Activated CD4-positive, CD25-positive, alpha-beta regulatory T cell treated with anti-CD3 and anti-CD28 coated beads, Interleukin-2, amount 50 U/mL, for 72 hours (primary cell): ENCODE measurements around the gene CACNA1S.

Source experiments
- DNase-seq: peaks from one replicate; pipeline ENCODE4 v3.0.0; 2021

CACNA1S gene

GRCh38 chr1:201115390-201115937 is 3.2 kb upstream of the CACNA1S start:
- no peak for DNase-seq

DNA sequence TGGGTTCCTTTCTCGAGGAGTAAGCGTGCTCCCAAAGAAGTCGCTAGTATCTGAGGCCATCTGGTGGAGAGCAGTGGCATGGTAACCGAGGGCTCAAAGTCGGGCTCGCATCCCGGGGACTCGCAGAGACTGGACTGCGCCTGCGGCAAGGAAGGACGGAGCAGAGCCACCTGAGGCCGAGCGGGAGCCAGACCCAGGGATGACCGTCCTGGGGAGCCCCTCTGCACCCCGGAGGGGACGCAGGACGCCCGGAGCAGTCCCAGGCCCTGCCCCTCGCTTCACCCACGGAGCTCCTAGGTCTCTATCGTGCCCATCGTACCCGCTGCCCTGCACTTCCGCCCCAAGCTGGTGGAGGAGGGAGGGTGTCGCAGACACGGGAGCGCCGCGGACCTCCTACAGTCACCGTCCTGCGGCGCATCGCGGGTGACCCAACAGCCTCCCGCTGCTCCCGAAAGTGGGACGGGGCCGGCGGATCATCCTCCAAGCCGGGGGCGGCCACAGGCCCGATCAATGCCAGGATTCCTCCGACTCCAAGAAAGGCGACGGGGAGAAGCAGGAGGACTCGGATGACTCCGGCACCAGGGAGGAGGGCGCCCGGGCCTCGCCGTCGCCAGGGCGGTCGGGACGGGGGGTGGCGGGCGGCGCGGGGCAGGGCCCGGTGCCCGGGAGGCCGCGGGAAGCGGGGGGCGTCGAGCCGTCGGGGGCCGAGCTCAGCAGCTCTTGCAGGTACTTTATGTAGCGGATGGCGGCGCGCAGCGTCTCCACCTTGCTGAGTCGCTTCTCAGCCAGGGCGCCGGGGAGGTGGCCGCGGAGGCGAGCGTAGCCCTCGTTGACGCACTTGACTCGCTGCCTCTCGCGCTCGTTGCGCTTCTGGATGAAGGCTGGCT is 2.3 kb upstream of the CACNA1S start:
- DNase-seq, result peak; percentile 76

DNA sequence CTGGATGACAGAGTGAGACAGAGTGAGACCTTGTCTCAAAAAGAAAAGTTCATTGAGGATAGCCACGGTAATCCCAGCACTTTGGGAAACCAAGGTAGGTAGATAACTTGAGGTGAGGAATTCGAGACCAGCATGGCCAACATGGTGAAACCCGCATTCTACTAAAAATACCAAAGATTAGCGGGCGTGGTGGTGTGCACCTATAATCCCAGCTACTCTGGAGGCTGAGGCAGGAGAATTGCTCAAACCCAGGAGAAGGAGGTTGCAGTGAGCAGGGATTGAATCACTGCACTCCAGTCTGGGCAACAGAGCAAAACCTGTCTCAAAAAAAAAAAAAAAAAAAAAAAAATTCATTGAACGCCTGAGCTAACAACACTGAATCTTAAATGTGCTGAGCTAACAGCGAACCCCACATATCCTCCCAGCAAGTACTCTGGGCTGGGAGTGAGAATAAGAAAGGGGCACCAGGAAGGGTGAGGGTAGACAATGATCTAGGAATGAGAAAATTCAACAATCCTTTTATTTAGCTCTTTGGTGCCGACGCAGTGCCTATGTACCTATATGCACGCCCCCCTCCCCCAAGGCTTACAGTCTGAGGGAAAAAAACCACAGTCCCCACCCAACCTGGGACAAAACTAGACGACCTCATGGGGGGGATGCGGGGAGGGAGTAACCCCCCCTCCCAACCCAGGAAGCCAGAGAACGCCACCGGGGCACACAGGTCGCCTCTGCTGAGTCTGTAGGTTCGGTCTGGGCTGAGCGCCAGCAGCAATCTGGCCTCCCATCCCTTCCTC is 1.4 kb upstream of the CACNA1S start:
- no peak for DNase-seq

DNA sequence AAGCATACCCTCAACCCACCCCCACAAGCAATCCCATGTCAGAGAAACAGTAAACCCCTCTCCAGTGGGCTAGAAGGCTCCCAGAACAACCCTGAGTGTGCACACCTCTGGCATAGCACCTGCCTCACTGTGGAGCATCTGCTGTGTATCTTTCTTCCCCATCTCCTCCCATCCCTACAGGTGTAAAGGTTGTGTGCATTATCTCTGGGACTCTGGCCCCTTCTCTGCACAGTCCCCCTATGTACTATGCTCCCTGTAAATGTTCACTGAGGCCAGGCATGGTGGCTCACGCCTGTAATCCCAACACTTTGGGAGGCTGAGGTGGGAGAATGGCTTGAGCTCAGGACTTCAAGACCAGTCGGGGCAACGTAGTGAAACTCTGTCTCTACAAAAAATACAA is 700 bp upstream of the CACNA1S start:
- no peak for DNase-seq

DNA sequence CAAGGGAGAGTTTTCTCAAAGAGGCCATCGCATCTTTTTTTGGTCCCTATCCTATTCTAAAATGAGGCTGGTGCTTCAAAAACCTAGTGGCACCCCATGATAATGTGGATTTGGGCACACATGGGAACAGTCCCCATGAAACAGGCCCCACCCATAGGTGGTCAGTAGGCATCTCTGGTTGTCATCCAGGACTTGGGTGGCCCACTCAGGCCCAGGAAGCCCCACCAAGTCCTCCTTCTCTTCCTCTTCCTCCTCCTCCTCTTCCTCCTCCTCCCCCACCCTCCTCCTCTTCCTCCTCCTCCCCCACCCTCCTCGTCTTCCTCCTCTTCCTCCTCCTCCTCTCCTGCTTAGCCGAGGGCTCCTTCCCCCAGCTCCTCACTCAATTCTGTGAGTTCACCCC is 554 bp downstream of the CACNA1S start:
- no peak for DNase-seq

DNA sequence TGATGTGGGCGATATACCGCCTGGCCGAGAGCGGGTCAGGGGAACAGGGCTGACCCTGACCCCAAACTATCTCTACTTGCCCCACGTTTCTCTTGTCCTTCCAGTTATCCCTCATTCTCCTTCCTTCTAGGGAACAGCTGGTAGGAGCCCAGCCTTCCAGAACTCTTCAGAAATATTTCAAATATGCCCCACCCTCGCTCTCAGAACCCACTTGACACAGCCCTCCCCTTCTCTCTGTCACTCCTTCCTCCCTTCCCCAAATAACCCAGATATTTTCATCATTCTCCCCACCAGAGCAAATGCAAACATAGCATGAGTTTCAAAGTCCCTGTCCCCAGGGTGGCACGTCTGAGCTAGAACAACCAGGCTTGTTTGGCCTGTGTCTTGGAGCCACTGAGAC is 1.1 kb downstream of the CACNA1S start:
- DNase-seq, result no peak

DNA sequence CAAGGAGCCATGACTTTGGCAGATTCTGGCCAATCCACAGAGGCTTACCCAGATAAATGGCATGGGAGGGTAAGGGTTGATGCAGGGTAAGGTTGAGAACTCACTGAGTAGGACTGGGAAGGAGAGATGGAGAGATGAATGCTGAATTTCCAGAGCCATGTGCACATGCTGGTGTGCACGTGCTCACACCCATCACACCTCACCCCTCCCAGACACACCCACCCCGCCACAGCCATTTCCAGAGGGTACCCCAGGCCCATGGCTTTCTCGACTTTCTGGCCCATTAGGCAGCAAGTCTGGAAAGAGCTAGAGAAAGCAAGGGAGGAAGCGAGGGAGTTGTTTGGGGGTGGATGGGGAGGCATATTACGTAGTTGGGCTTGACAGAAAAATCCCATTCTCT is 1.6 kb downstream of the CACNA1S start:
- DNase-seq, result no peak

- DNase-seq, result no peak
These were observed 2.1 kb downstream of the CACNA1S start for GRCh38 chr1:201110138-201110537.

DNA sequence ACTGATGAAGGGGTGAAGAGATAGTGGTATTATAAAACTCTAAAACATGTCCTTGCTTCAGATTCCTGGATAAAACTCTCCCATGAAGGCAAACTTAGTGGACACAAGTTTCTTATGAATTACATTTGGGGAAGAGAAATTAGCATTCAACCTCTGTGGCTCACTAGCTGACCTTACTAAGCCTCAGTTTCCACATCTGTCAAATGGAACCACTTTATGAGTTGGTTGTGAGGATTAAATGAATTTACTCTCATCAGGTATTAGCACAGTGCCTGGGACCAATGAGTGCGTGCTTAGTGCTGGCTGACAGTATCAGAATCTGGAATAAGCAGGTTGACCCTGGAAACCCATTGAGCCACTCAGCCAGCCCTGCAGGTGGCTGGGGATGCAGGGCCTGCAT is 2.6 kb downstream of the CACNA1S start:
- DNase-seq, result no peak

GRCh38 chr1:201108614-201109013 is 3.6 kb downstream of the CACNA1S start:
- no peak for DNase-seq

DNA sequence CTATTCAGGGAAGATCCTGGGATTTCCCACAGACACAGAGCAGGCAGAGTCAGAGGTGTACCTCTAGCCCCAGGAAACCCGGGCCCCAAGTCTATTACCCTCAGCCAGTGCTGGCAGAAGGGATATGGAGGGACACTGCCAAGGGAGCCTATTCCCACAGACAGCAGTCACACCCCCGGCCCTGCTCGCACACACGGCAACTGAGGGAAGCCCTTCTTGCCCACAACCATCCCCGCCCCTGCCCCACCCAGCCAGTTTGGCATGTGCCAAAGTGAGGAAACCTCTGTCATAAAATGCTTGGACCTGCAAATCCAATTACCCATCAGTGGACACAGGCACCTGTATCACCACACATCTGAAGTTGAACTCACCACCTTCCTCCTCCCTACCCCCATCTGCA is 6.5 kb downstream of the CACNA1S start:
- DNase-seq, result no peak

GRCh38 chr1:201104141-201104540 is 8.1 kb downstream of the CACNA1S start:
- DNase-seq, result no peak

GRCh38 chr1:201103666-201104065 is 8.6 kb downstream of the CACNA1S start:
- DNase-seq, result no peak

DNA sequence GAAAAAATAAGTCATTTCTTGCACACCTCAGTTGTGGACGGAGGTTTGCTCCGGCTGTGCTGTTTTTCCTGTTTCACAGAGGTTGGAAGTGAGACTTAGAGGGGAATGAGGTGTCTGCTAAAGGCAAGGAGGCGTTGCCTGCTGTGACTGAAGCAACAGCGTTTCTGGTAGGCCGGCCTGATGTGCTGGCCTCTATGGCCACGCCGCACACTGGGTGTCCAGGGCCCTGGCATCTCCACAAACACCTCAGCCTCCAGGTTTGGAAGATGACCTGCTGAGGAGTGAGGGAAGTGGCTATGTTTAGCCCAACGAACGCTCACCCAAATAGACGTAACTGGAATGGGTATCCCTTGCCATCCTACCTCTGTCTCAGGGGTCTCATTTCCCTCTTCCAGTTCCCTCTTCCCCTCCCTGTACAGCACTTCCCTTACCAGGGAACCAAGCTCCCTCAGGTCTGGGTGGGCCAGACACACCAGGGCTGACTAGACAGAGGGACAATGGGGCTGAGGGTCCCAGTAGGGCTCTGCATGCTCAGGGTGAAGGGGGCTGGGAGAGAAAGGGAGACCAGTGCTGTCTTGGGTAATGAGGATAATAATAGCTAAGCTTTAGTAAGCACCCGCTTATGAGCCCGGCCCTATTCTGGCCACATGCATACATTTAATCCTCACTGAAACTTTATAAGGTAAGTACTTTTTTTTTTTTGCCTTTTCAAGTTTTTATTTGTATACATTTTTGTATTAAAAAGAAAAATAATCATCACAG is 11.9 kb downstream of the CACNA1S start:
- DNase-seq, result no peak

DNA sequence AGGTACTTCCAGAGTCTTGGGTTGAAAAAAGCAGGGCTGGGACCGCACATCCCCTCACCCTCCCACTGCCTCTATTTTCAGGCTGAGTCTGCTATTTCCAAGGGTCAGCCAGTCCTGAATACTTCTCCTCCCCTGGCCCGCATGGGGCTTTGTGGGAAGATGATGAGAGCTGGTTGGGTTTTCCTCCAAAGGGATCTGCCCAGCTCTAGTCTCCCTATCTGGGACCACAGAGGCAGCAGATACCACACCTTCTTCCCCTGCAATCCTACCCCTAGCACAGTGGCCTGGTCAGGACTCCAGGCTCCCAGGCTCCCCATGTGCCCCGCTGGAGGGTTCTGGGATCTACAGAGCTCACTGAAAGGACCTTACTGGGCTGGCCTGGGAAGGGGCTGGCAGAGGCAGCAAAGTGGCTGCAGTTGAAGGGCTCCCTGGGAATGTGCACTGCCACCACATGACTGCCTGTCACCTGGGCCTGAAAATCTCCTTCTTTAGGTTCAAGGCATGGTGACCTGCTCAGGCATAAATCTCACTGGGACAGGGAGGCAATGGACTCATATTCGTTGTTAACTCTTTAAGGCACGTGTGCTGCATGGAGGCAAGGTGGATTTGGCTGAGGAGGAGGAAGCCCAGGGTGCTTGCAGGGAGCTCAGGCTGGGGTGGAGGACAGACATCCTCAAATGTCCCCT is 13.1 kb downstream of the CACNA1S start:
- DNase-seq, result no peak

GRCh38 chr1:201096977-201097856 is 15.0 kb downstream of the CACNA1S start:
- DNase-seq, result no peak

DNA sequence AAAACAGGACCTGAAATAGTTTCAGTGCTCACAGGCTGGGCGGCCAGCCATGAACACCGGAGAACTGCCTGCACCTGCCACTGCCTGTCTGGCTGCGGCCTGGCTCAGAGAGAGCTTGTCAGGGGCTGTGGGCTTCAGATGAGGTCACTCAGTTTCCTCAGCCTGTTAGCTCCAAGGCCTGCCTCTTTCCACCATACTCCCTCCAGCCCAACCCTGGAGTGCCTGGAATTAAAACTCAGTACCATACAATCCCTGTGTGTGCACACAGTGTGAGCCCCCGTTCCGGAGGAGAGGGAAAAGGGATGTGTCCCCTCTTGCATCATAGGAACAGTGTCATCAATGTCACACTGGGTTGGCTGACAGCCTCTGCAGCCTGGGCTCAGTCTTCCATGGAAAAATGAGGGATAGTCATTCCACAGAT is 16.2 kb downstream of the CACNA1S start:
- DNase-seq, result no peak

GRCh38 chr1:201095581-201095980 is 16.6 kb downstream of the CACNA1S start:
- DNase-seq, result no peak

GRCh38 chr1:201094832-201095231 is 17.4 kb downstream of the CACNA1S start:
- no peak for DNase-seq

- no peak for DNase-seq
These were observed 18.3 kb downstream of the CACNA1S start for GRCh38 chr1:201093962-201094361.

GRCh38 chr1:201093561-201093960 is 18.7 kb downstream of the CACNA1S start:
- DNase-seq, result no peak
